ENCODE data around the gene RFX4. TPM values are rescaled to one million over a fixed set of nuclear protein-coding genes. Genes with fewer than 3 reads are reported as not detected.

RFX4 gene
- total RNA-seq, 1 donor from 2014 or later: 3.4 TPM

- Histone ChIP-seq H3K9me3 (ENCODE audit: low read depth) (no peaks in the 10 kb centered on the region), H3K4me2 (no peak overlapping the region), H4K20me1 (ENCODE audit: low read depth) (no peaks in the 10 kb centered on the region), H3K27ac (no peak overlapping the region), H2AFZ (replicated peaks) (peak overlapping the region; percentile 13), H3K27me3 (no peaks in the 10 kb centered on the region), H3F3A (ENCODE audit: low read depth) (no peaks in the 10 kb centered on the region), H3K36me3 (no peaks in the 10 kb centered on the region), H3K9ac (no peak overlapping the region), H3K4me1 (no peaks in the 10 kb centered on the region), H3K4me3 (no peak overlapping the region), H3K79me2 (ENCODE audit: low read depth) (no peaks in the 10 kb centered on the region)
- H3K4me3 Mint-ChIP-seq: no peak overlapping the region
- no peak overlapping the region for H3K27ac Mint-ChIP-seq
- peaks cover 3% of the 10 kb centered on the region for H3K4me1 Mint-ChIP-seq
- peaks cover 9% of the 10 kb centered on the region for H3K27me3 Mint-ChIP-seq (ENCODE audit: insufficient read depth, low read depth)
- TF ChIP-seq EZH2 (IDR thresholded peaks at IDR 0.05) (no peak), CTCF (IDR thresholded peaks at IDR 0.05) (no peak), EZH2phosphoT487 (IDR thresholded peaks at IDR 0.05) (no peak)
- DNase-seq (ENCODE audit: low spot score): no peak
- peaks cover 7% of the 10 kb centered on the region for H3K9me3 Mint-ChIP-seq
- H3K36me3 Mint-ChIP-seq: peaks cover 77% of the 10 kb centered on the region
Measured at GRCh38 chr12:106692896-106693820, 110.4 kb downstream of the RFX4 start.

- Histone ChIP-seq H2AFZ (replicated peaks) (no peak overlapping the region), H3K79me2 (ENCODE audit: low read depth) (no peaks in the 10 kb centered on the region), H3K27me3 (no peaks in the 10 kb centered on the region), H4K20me1 (ENCODE audit: low read depth) (no peaks in the 10 kb centered on the region), H3K9me3 (ENCODE audit: low read depth) (peaks cover 3% of the 10 kb centered on the region), H3K4me2 (no peak overlapping the region), H3K36me3 (peaks cover 9% of the 10 kb centered on the region), H3K4me1 (no peaks in the 10 kb centered on the region), H3F3A (ENCODE audit: low read depth) (no peaks in the 10 kb centered on the region), H3K4me3 (no peak overlapping the region), H3K27ac (no peak overlapping the region), H3K9ac (no peak overlapping the region)
- no peak for DNase-seq (ENCODE audit: low spot score)
- TF ChIP-seq EZH2 (IDR thresholded peaks at IDR 0.05): no peak
- TF ChIP-seq CTCF (IDR thresholded peaks at IDR 0.05): no peak
- no peak for TF ChIP-seq EZH2phosphoT487 (IDR thresholded peaks at IDR 0.05)
- peaks cover 11% of the 10 kb centered on the region for H3K27me3 Mint-ChIP-seq (ENCODE audit: insufficient read depth, low read depth)
- H3K4me1 Mint-ChIP-seq: peaks cover 3% of the 10 kb centered on the region
- H3K4me3 Mint-ChIP-seq: no peak overlapping the region
- H3K27ac Mint-ChIP-seq: no peak overlapping the region
- H3K36me3 Mint-ChIP-seq: peaks cover 74% of the 10 kb centered on the region
- peaks cover 22% of the 10 kb centered on the region for H3K9me3 Mint-ChIP-seq
Measured at GRCh38 chr12:106696071-106696470, 113.3 kb downstream of the RFX4 start.

GRCh38 chr12:106696681-106697417 is 114.0 kb downstream of the RFX4 start:
- Mint-ChIP-seq H3K4me3 (no peak overlapping the region), H3K27ac (no peak overlapping the region), H3K27me3 (ENCODE audit: insufficient read depth, low read depth) (peaks cover 11% of the 10 kb centered on the region), H3K36me3 (peaks cover 75% of the 10 kb centered on the region), H3K9me3 (peaks cover 28% of the 10 kb centered on the region), H3K4me1 (peaks cover 3% of the 10 kb centered on the region)
- Histone ChIP-seq H2AFZ (replicated peaks) (no peak overlapping the region), H4K20me1 (ENCODE audit: low read depth) (no peaks in the 10 kb centered on the region), H3K4me2 (no peak overlapping the region), H3K9me3 (ENCODE audit: low read depth) (peaks cover 10% of the 10 kb centered on the region), H3K4me1 (no peaks in the 10 kb centered on the region), H3K27ac (no peak overlapping the region), H3K9ac (no peak overlapping the region), H3K4me3 (no peak overlapping the region), H3K27me3 (no peaks in the 10 kb centered on the region), H3K36me3 (peaks cover 15% of the 10 kb centered on the region), H3K79me2 (ENCODE audit: low read depth) (no peaks in the 10 kb centered on the region), H3F3A (ENCODE audit: low read depth) (no peaks in the 10 kb centered on the region)
- no peak for DNase-seq (ENCODE audit: low spot score)
- TF ChIP-seq EZH2phosphoT487 (IDR thresholded peaks at IDR 0.05): no peak
- no peak for TF ChIP-seq CTCF (IDR thresholded peaks at IDR 0.05)
- TF ChIP-seq EZH2 (IDR thresholded peaks at IDR 0.05): no peak

Data from neural progenitor cell (in vitro differentiated cells).